Sigmoid colon (tissue), 7 donors: ENCODE results near the gene ENHO. TPM values are rescaled to one million over a fixed set of nuclear protein-coding genes. Genes with fewer than 3 reads are reported as not detected.
A peak's percentile ranks its signal among the peaks of the same experiment; 100 is the strongest.

Experiments used
- DNase-seq: peaks from one replicate; pipeline ENCODE4 v3.0.0-alpha.2; 2019
- H3K27ac ChIP-seq, 4 donors: fragments of 200-600 bp; sonication (generic); one replicate each; pipeline ENCODE4 v1.5.1; 2016 to 2019; ENCODE audit warnings: mild to moderate bottlenecking in 1 of 4
- H3K27me3 ChIP-seq, 3 donors: fragments of 200-600 bp; sonication (generic); one replicate each; pipeline ENCODE4 v1.5.1; 2019; ENCODE audit warnings: mild to moderate bottlenecking in 1 of 3
- H3K36me3 ChIP-seq, 4 donors: fragments of 200-600 bp; sonication (generic); one replicate each; pipeline ENCODE4 v1.5.1; 2016 to 2019
- H3K4me1 ChIP-seq, 4 donors: fragments of 200-600 bp; sonication (generic); one replicate each; pipeline ENCODE4 v1.5.1; 2017 to 2019
- H3K4me3 ChIP-seq, 4 donors: fragments of 200-600 bp; sonication (generic); one replicate each; pipeline ENCODE4 v1.5.1; 2017 to 2019; ENCODE audit warnings: mild to moderate bottlenecking in 2 of 4, moderate library complexity in 1 of 4
- H3K9me3 ChIP-seq, 4 donors: fragments of 200-600 bp in 3 of 4; sonication (generic) in 3 of 4; one replicate each; pipeline versions ENCODE4 v1.5.1 to v1.6.1; 2013 to 2019
- EP300 ChIP-seq, 4 donors: sonication (generic); formaldehyde crosslinking; IDR thresholded peaks; one replicate each; pipeline ENCODE4 v1.6.1; 2017; ENCODE audit warnings: antibody characterized with exemption in 4 of 4
- POLR2A ChIP-seq, 2 donors: fragments of 450-650 bp; IDR thresholded peaks; one replicate each; pipeline ENCODE4 v1.6.1; 2016; ENCODE audit warnings: antibody characterized with exemption in 2 of 2, mild to moderate bottlenecking in 2 of 2, moderate library complexity in 2 of 2
- POLR2AphosphoS5 ChIP-seq, 4 donors: sonication (generic); formaldehyde crosslinking; IDR thresholded peaks; one replicate each; pipeline ENCODE4 v1.6.1; 2017; ENCODE audit warnings: antibody characterized with exemption in 4 of 4
- WGBS, 2 donors: extraction: QIAGEN DNeasy Blood & Tissue Kit; methylation state at CpG; one replicate each; pipeline ENCODE4 v1.1.7; 2013; 5-methylcytosine and 5-hydroxymethylcytosine counted together
- intact Hi-C: fragments of 100-400 bp; cut with DNase I; formaldehyde crosslinking; loops from one replicate; pipeline ENCODE4 v1.15.1; 2023
- polyA plus RNA-seq, 3 donors: library from polyadenylated mRNA; stranded (reverse); fragments of 200-250 nt; gene quantifications; one replicate each; pipeline ENCODE4 v1.2.3, GENCODE V29; 2013
- total RNA-seq, 4 donors: library from RNA; depleted of rRNA; stranded (reverse); fragments of >200 nt; gene quantifications; one replicate each; pipeline ENCODE4 v1.1.0, GENCODE V29; 2016
- TF ChIP-seq, protein P1 (sequence below), 4 experiments: fragments of 450-650 bp in 3 of 4; fragments of 200-600 bp in 1 of 4; IDR thresholded peaks; one replicate each; pipeline ENCODE4 v1.5.1; 2016 to 2019; ENCODE audit warnings: antibody characterized with exemption in 4 of 4, mild to moderate bottlenecking in 3 of 4, moderate library complexity in 2 of 4
- donor health status: healthy with polysubstance abuse.
- donor health status: Bipolar disorder and iron deficiency.
- donor health status: healthy.

ENHO gene
- total and polyA plus RNA-seq, 7 donors: 1.9 to 7.4 (median 4.3) TPM; not detected in 3

GRCh38 chr9:34570376-34570775 is 47.6 kb upstream of the ENHO start:
- DNase-seq: no peak
- Histone ChIP-seq H3K4me3 (no peak overlapping the region), H3K27me3 (peaks cover 0 to 12% (median 0%) of the 10 kb centered on the region in 3 donors), H3K27ac (peak overlapping the region in 2 of 4 donors; percentile 21 to 26), H3K9me3 (no peaks in the 10 kb centered on the region), H3K4me1 (peaks cover 0 to 17% (median 9%) of the 10 kb centered on the region in 4 donors), H3K36me3 (no peaks in the 10 kb centered on the region)
- intact Hi-C loops: no loop called here
- TF ChIP-seq EP300 (IDR thresholded peaks at IDR 0.05): no peak
- peak in 3 of 4 donors; percentile 51 to 79 (median 59) for TF ChIP-seq POLR2AphosphoS5 (IDR thresholded peaks at IDR 0.05)
- TF ChIP-seq POLR2A (IDR thresholded peaks at IDR 0.05): no peak
- 70 to 77% methylated on average over 11 of the region's 11 CpGs for WGBS, 2 donors

DNA sequence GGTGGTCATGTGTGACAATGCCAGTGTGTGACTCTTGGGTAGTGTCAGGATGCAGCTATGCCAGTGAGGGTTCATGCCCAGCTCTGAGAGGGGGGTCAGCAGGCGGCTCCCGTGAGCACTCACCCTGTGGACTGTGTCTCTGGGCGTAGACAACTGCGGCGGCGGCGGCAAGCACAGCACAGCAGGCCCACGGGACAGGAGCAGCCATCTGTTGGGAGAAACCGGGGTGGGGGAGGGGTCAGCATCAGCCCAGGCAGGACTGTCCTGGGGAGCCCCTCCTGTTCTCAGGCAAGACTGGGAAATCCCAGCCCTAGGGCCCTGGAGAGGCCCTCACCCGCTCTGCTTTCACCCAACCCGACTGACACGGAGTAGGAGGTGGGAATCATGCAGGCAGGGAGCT is 46.0 kb upstream of the ENHO start:
- H3K36me3 ChIP-seq: no peaks in the 10 kb centered on the region
- no peaks in the 10 kb centered on the region for H3K9me3 ChIP-seq
- peaks cover 0 to 17% (median 9%) of the 10 kb centered on the region in 4 donors for H3K4me1 ChIP-seq
- intact Hi-C loops: no loop called here
- H3K27ac ChIP-seq: no peak overlapping the region
- H3K4me3 ChIP-seq: no peak overlapping the region
- WGBS, 2 donors: 73 to 82% methylated on average over 12 of the region's 12 CpGs
- DNase-seq: no peak
- peaks cover 0 to 4% (median 0%) of the 10 kb centered on the region in 3 donors for H3K27me3 ChIP-seq
- no peak for TF ChIP-seq POLR2AphosphoS5 (IDR thresholded peaks at IDR 0.05)
- TF ChIP-seq EP300 (IDR thresholded peaks at IDR 0.05): no peak
- no peak for TF ChIP-seq POLR2A (IDR thresholded peaks at IDR 0.05)
- TF ChIP-seq, protein P1, sequence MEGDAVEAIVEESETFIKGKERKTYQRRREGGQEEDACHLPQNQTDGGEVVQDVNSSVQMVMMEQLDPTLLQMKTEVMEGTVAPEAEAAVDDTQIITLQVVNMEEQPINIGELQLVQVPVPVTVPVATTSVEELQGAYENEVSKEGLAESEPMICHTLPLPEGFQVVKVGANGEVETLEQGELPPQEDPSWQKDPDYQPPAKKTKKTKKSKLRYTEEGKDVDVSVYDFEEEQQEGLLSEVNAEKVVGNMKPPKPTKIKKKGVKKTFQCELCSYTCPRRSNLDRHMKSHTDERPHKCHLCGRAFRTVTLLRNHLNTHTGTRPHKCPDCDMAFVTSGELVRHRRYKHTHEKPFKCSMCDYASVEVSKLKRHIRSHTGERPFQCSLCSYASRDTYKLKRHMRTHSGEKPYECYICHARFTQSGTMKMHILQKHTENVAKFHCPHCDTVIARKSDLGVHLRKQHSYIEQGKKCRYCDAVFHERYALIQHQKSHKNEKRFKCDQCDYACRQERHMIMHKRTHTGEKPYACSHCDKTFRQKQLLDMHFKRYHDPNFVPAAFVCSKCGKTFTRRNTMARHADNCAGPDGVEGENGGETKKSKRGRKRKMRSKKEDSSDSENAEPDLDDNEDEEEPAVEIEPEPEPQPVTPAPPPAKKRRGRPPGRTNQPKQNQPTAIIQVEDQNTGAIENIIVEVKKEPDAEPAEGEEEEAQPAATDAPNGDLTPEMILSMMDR (IDR thresholded peaks at IDR 0.05): no peak

- Histone ChIP-seq H3K4me3 (no peak overlapping the region), H3K27me3 (peaks cover 0 to 4% (median 0%) of the 10 kb centered on the region in 3 donors), H3K36me3 (no peaks in the 10 kb centered on the region), H3K4me1 (peaks cover 0 to 17% (median 9%) of the 10 kb centered on the region in 4 donors), H3K27ac (no peak overlapping the region), H3K9me3 (no peaks in the 10 kb centered on the region)
- DNase-seq: no peak
- intact Hi-C loops: no loop called here
- 86 to 87% methylated on average over 7 of the region's 7 CpGs for WGBS, 2 donors
- TF ChIP-seq EP300 (IDR thresholded peaks at IDR 0.05) (no peak), POLR2A (IDR thresholded peaks at IDR 0.05) (no peak), POLR2AphosphoS5 (IDR thresholded peaks at IDR 0.05) (no peak)
- TF ChIP-seq, protein P1 (IDR thresholded peaks at IDR 0.05): no peak
Measured at GRCh38 chr9:34568133-34568532, 45.3 kb upstream of the ENHO start.

DNA sequence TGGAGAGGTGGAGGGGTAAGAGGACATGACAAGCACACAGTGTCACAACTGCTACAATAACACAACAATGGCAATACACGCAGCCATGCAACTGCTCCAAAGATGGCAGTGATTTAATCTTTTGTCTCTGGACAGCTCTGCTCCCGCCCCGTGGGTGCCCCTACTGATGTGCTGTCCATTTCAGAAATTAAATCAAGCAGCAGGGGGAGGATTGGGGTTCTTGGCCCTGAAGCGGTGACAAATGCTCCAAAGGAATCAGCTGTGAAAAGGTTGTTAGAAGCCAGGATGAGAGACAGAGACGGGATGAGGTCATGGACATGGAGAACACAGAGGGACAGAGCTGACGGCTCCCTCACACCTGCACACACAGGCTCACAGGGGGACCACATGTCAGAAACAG is 44.2 kb upstream of the ENHO start:
- Histone ChIP-seq H3K4me3 (no peak overlapping the region), H3K36me3 (no peaks in the 10 kb centered on the region), H3K4me1 (peaks cover 0 to 17% (median 9%) of the 10 kb centered on the region in 4 donors), H3K27me3 (peaks cover 0 to 4% (median 0%) of the 10 kb centered on the region in 3 donors), H3K9me3 (peaks cover 0 to 2% (median 0%) of the 10 kb centered on the region in 4 donors), H3K27ac (no peak overlapping the region)
- TF ChIP-seq, protein P1 (IDR thresholded peaks at IDR 0.05): no peak
- TF ChIP-seq POLR2A (IDR thresholded peaks at IDR 0.05) (no peak), EP300 (IDR thresholded peaks at IDR 0.05) (no peak), POLR2AphosphoS5 (IDR thresholded peaks at IDR 0.05) (no peak)
- DNase-seq: no peak
- 86 to 90% methylated on average over 6 of the region's 6 CpGs for WGBS, 2 donors
- intact Hi-C loops: no loop called here

GRCh38 chr9:34566322-34566721 is 43.5 kb upstream of the ENHO start:
- WGBS, 2 donors: 71 to 88% methylated on average over 8 of the region's 8 CpGs
- H3K36me3 ChIP-seq: no peaks in the 10 kb centered on the region
- no peak overlapping the region for H3K4me3 ChIP-seq
- no peak for DNase-seq
- H3K27ac ChIP-seq: no peak overlapping the region
- intact Hi-C loops: no loop called here
- peaks cover 0 to 4% (median 0%) of the 10 kb centered on the region in 3 donors for H3K27me3 ChIP-seq
- TF ChIP-seq EP300 (IDR thresholded peaks at IDR 0.05) (no peak), POLR2AphosphoS5 (IDR thresholded peaks at IDR 0.05) (no peak), POLR2A (IDR thresholded peaks at IDR 0.05) (no peak)
- TF ChIP-seq, protein P1 (IDR thresholded peaks at IDR 0.05): no peak
- H3K4me1 ChIP-seq: peaks cover 0 to 17% (median 9%) of the 10 kb centered on the region in 4 donors
- H3K9me3 ChIP-seq: peaks cover 0 to 3% (median 0%) of the 10 kb centered on the region in 4 donors
